ENCODE measurements around the gene MNDA.

DNA sequence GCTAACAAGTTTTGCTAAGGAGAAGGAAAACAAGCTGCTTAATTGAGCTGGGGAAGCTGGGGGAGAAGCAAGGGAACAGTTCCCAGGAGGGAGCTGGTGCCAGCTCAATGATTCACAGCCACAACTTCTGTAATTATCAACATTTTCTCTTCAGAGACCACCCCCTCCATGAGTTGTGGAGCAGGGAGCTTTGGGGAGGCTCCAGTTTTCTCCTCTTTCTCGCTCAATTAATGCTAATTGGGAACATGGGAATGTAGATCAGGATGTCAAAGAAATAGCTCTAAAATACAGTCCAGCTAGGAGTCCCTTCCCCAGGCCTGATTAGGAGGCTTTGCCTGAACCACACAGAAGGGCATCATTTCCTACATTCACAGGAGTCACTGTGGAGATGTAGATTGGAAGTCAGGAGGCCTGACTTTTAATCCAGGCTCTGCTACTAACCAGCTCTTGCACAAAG is 12.1 kb upstream of the MNDA start:
- TF ChIP-seq CTCF (IDR thresholded peaks at IDR 0.05) (no peak), EZH2phosphoT487 (IDR thresholded peaks at IDR 0.05) (no peak)

All from neural progenitor cell (in vitro differentiated cells).